Measurements from ENCODE around the gene HDAC9.
"Not testable (repeated sequence)": the region's sequence is repeated elsewhere in the genome, so short reads cannot be mapped to it uniquely, and the experiment has no call there.

The HDAC9 gene

GRCh38 chr7:18995811-18996426, 500.4 kb downstream of the HDAC9 start:
- DNase-seq: no peak

DNA sequence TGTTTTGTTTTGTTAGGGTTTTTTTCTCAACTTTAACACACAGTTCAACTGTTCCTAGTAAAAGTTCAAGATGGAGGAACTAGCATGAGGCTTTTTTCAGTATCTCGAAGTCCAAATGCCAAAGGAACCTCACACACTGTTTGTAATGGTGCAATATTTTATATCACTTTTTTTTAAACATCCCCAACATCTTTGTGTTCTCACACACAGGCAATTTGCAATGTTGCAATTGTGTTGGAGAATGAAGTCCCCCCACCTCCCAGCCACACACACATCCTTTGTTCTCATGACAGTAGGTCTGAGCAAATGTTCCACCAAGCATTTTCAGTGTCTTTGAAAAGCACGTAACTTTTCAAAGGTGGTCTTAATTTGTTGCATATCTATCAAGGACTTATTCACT, 501.0 kb downstream of the HDAC9 start:
- DNase-seq: no peak

GRCh38 chr7:18997477-18998150, 502.1 kb downstream of the HDAC9 start:
- DNase-seq: no peak

- no peak for DNase-seq
These were observed 504.9 kb downstream of the HDAC9 start for GRCh38 chr7:19000410-19000809.

- DNase-seq: no peak
These were observed 506.3 kb downstream of the HDAC9 start for GRCh38 chr7:19001854-19002253.

DNA sequence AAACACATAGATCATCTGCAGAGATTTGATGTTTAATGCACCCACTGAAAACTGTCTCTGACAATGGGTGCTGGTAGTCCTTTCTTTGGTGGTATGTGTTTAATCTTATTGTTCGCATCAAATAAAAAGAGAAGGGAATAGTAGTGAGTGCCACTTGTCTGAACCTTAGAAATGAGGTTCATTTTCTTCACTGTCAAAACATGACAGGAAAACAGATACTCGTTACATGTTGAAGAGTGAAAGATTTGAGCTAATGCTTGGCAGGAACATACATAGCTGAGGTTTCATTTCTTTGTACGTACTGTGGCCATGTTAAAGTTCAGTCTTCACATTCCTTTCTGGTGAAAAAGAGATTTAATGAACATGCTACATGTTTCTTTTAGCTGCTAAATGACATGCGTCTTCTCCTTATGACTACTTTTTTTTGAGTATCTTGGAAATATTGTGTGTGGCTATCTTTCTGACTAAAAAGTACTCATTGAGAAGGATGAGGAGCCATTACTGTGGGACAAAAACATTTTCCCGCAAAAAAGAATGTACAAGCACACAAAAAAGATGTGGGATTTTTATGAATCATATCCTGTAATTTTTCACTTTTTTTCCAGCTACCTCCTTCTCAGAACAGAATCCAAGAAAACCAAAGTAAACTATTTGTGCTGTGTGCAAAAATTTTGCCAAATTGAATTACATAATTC, 513.8 kb downstream of the HDAC9 start:
- no peak for DNase-seq

DNA sequence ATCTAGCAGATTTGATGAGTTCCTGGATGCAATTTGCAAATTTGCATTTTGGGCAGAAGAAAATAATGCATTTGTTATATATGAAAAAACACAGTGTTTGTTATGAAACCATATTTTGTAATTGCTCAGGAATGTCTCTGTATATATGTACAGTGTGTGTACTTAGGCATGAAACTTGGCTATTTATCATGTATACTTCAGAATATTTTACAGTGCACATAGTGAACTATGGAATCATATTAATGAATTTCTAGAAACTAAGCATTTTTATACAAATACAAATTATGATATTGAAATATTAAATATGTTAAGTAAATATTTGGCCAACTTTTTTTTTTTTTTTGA, 514.4 kb downstream of the HDAC9 start:
- DNase-seq: no peak

DNA sequence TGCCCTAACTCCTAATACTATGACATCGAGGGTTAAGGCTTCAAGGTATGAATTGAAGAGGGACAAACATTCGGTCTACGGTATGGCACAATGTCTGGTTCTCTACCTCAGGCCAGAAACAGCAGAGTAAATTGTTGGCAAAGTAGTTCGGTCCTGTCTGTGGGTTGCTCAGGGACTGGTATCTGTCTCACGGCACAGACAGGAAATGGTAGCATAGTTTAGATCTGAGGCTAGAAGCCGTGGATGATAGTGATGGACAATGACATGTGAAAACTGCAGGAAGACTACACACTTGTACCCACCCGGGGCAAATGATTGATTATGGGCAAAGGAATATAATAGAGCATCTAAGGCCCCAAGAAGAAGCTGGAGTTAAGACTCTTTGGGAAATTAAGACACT, 515.7 kb downstream of the HDAC9 start:
- DNase-seq: no peak

DNA sequence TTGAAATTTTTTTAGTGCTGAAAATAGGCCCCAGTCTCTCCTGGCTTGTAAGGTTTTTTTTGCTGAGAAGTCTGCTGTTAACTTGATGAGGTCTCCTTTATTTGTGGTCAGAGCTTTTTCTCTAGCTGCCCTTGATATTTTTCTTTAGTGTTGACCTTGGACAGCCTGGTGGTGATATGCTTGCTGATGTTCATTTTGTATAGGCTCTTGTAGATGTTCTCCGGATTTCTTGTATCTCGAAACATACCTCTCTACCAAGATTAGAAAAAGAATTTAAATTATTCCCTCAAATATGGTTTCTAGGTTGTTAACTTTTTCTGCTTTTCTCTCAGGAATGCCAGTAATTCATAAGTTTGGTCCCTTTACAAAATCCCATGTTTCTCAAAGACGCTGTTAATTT, 519.5 kb downstream of the HDAC9 start:
- no peak for DNase-seq

DNA sequence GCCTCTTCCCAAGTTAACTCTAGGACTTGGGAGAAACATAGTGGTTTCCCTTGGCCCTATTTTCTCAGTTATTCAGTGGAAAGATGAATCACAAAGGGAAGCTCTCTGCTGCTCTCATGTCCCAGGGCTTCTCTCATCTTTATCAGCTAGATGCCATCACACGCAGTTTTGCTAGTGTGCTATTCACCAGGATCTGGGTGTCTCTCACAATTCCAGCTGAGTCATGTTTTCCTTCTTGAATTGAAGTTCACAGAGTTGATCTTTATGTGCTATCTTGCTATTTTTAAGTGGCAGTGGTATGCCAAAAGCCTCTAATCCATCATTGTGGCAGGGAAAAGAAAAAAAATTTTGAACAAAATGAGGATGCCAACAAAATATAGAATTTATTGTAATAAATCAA, 520.6 kb downstream of the HDAC9 start:
- DNase-seq: no peak

GRCh38 chr7:19017374-19017773, 521.8 kb downstream of the HDAC9 start:
- DNase-seq: no peak

GRCh38 chr7:19020062-19020461, 524.5 kb downstream of the HDAC9 start:
- DNase-seq: no peak

- DNase-seq: no peak
These were observed 525.2 kb downstream of the HDAC9 start for GRCh38 chr7:19020711-19021110.

DNA sequence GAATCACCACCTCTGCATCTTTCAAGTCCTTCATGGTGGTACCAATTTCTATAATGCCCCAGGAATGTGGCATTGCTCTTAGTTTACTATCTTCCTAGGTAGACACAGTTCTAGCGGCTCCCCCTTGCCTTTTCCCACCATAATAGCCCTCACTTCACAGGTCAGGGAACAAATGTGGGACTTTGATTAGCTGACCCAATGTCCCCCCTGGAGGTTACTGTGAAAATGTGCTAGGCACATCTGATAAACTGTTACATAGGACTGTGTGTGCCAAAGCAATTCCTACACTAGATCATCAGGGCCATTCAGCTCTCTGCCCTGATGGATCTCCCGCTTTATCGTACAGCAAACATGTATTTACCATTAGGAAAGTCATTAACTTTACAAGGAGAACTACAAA, 527.9 kb downstream of the HDAC9 start:
- no peak for DNase-seq

- DNase-seq: no peak
These were observed 528.7 kb downstream of the HDAC9 start for GRCh38 chr7:19024261-19024660.

GRCh38 chr7:19026888-19027287, 531.3 kb downstream of the HDAC9 start:
- DNase-seq: no peak

GRCh38 chr7:19030281-19030680, 534.7 kb downstream of the HDAC9 start:
- no peak for DNase-seq

- DNase-seq: not testable (repeated sequence)
These were observed 537.4 kb downstream of the HDAC9 start for GRCh38 chr7:19032942-19033341.

DNA sequence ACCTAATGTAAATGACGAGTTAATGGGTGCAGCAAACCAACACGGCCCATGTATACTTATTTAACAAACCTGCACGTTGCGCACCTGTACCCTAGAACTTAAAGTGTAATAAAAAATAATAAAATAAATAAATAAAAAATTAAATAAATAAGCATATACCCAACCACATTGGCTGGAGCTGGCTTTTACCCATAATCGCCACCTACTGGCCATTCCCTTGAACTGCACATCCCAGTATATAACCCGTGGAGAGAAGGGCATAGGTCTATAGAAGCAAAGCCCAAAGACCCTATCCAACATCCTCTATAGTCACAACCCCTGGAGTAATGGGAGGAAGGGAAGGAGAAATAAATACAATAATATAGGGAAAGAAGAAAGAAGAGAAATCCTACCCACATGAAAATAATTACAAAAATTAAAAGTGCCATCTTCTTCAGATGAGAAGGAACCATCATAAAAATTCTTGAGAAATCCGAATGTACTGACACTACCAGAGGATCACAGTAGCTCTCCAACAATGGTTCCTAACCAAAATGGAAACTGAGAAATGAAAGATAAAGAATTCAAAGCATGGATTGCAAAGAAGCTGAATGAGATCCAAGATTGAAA, 556.3 kb downstream of the HDAC9 start:
- DNase-seq: no peak
